Activated T-helper 17 cell treated with anti-CD3 and anti-CD28 coated beads, Interleukin-2, amount 50 U/mL, for 72 hours (primary cell): ENCODE data around the gene JPH3. TPM values are rescaled to one million over a fixed set of nuclear protein-coding genes. Genes with fewer than 3 reads are reported as not detected.

Source experiments
- ATAC-seq: fragments of 150-1000 bp; cut with Tn5 transposase; replicated peaks from 2 replicates; pipeline ENCODE4 v1.10.0; 2021; ENCODE audit warnings: mild to moderate bottlenecking, moderate library complexity
- H3K27ac Mint-ChIP-seq: one replicate; pipeline ENCODE4 v1.8.0; 2022; ENCODE audit warnings: mixed read lengths
- H3K27me3 Mint-ChIP-seq: one replicate; pipeline ENCODE4 v1.8.0; 2022; ENCODE audit warnings: mixed read lengths
- H3K36me3 Mint-ChIP-seq: one replicate; pipeline ENCODE4 v1.8.0; 2022; ENCODE audit warnings: low read depth, mild to moderate bottlenecking, mixed read lengths
- H3K4me1 Mint-ChIP-seq: one replicate; pipeline ENCODE4 v1.8.0; 2022; ENCODE audit warnings: mixed read lengths
- H3K4me3 Mint-ChIP-seq: one replicate; pipeline ENCODE4 v1.8.0; 2022; ENCODE audit warnings: mild to moderate bottlenecking, mixed read lengths
- H3K9me3 Mint-ChIP-seq: one replicate; pipeline ENCODE4 v1.8.0; 2022; ENCODE audit warnings: mixed read lengths
- total RNA-seq, 2 donors: library from RNA; stranded (reverse); gene quantifications; one replicate each; pipeline ENCODE4 v1.2.3, GENCODE V29; 2022

Gene JPH3
- total RNA-seq, 2 donors from 2014 or later = 0.09 TPM; not detected in 1

DNA sequence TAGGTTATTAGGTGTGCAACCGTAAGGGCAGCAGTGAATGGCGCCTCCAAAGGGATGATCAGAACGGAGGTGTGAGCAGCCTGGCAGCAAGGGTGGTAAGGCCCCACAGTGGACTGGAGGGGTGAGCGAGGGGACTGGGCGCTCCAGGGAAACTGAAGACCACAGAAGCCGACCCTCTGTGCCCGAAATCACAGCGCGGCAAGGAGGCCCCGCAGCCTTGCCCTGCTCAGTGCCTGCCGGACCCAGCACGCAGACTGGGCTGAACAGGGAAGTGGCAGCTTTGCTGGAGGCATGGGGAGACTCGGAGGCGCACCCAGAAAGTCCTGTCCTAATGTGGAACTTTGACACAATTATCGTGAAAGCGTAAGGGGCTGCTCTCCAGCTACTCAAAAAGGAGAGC is 125.0 kb downstream of the JPH3 start:
- ATAC-seq = no peak
- H3K27me3 Mint-ChIP-seq = no peaks in the 10 kb centered on the region
- peaks cover 9% of the 10 kb centered on the region for H3K4me1 Mint-ChIP-seq

DNA sequence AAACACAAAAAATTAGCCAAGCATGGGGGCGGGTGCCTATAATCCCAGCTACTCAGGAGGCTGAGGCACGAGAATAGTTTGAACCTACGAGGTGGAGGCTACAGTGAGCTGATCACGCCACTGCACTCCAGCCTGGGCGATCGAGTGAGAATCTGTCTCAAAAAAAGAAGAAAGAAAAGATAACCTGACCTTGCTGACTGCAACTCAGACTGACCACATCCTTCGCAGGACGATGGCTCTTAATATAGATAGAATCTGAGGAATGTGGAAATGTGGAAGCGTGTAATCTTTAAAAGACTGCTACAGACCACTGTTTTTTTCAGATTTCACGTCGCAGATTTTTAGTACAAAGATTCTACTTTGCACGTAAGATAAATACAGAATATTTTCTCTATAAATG is 125.7 kb downstream of the JPH3 start:
- H3K27me3 Mint-ChIP-seq = no peaks in the 10 kb centered on the region
- no peak for ATAC-seq
- H3K4me1 Mint-ChIP-seq = peaks cover 9% of the 10 kb centered on the region
- no peak overlapping the region for H3K4me3 Mint-ChIP-seq
- no peaks in the 10 kb centered on the region for H3K9me3 Mint-ChIP-seq
- peaks cover 90% of the 10 kb centered on the region for H3K36me3 Mint-ChIP-seq
- no peak overlapping the region for H3K27ac Mint-ChIP-seq

More for the DNA sequence above, 125.0 kb downstream of the JPH3 start:
- Mint-ChIP-seq H3K9me3 (no peaks in the 10 kb centered on the region), H3K36me3 (peaks cover 92% of the 10 kb centered on the region), H3K27ac (no peak overlapping the region), H3K4me3 (no peak overlapping the region)

DNA sequence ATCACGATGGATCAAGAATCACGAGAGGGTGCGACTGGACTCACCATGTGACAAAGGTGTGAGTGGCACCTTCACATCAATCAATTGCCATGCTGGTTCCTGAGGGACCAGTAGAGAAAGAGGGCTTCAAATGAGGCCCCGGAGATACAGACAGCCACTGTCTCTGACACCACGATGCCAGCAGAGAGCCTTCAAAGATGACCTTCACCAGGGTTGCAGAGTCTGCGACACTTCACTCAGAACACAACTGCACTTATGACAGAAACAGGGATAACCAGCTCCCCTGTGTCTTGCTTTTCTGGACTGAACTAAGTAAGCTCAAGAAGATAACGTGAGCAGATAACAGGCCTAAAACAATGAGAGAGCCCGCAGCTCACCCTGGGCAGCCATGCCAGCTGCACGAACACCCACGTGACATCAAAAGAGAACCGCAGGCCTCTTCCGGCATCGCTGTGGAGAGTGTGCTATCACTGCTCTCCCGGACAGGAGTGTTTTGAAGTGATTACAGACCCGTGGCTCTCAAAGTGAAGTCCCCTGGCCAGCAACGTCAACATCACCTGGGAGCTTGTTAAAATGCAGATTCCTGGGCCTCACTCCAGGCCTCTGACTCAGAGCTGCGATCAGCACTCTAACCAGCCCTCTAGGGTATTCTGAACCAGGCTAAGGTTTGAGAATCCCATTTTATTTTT is 127.1 kb downstream of the JPH3 start:
- H3K9me3 Mint-ChIP-seq = no peaks in the 10 kb centered on the region
- peaks cover 83% of the 10 kb centered on the region for H3K36me3 Mint-ChIP-seq
- H3K4me1 Mint-ChIP-seq = peaks cover 6% of the 10 kb centered on the region
- H3K4me3 Mint-ChIP-seq = no peak overlapping the region
- H3K27me3 Mint-ChIP-seq = no peaks in the 10 kb centered on the region
- ATAC-seq = no peak
- peak overlapping the region; percentile 46 for H3K27ac Mint-ChIP-seq

DNA sequence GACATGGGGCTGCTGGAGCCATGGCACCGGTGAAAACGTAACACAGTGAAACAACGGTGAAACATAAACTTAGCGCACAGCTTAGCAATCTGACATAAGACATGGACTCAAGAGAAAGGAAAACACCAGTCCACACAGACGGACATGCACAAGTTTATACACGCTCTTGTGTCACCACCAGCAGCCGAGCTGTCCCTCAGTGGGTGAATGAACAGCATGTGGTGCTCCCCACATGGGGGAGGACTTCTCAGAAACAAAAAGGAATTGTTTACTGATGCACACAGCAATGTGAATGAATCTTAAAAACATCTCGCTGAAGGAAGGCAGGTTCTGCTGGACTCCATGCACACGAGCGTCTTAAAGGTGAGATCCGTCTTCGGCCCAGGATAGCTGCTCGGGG is 129.3 kb downstream of the JPH3 start:
- peaks cover 70% of the 10 kb centered on the region for H3K36me3 Mint-ChIP-seq

DNA sequence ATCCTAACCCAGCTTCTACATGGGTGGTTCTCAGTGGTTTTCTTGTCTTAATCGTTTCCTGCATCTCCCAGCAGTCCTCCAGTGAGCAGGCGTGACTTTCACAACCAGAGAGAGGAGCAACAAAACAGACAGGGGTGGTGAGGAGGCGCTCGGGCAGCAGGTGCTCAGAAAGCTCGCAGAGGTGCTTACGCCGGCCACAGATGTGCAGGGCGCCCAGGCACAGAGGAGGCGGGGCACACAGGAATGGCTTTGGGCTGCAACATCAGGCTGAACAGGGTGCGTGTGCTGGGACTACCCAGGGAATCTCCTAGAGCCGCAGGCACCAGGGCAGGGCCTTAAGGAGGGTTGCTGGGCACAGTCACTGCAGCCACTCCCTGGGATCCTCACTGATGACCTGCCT is 130.9 kb downstream of the JPH3 start:
- H3K9me3 Mint-ChIP-seq = no peaks in the 10 kb centered on the region
- H3K27ac Mint-ChIP-seq = no peak overlapping the region
- H3K27me3 Mint-ChIP-seq = no peaks in the 10 kb centered on the region
- H3K4me3 Mint-ChIP-seq = no peak overlapping the region
- ATAC-seq = no peak
- H3K4me1 Mint-ChIP-seq = no peaks in the 10 kb centered on the region
- peaks cover 54% of the 10 kb centered on the region for H3K36me3 Mint-ChIP-seq

More for the DNA sequence above, 129.3 kb downstream of the JPH3 start:
- H3K4me1 Mint-ChIP-seq = no peaks in the 10 kb centered on the region
- H3K4me3 Mint-ChIP-seq = no peak overlapping the region
- H3K27me3 Mint-ChIP-seq = no peaks in the 10 kb centered on the region
- ATAC-seq = no peak
- no peak overlapping the region for H3K27ac Mint-ChIP-seq
- no peaks in the 10 kb centered on the region for H3K9me3 Mint-ChIP-seq

DNA sequence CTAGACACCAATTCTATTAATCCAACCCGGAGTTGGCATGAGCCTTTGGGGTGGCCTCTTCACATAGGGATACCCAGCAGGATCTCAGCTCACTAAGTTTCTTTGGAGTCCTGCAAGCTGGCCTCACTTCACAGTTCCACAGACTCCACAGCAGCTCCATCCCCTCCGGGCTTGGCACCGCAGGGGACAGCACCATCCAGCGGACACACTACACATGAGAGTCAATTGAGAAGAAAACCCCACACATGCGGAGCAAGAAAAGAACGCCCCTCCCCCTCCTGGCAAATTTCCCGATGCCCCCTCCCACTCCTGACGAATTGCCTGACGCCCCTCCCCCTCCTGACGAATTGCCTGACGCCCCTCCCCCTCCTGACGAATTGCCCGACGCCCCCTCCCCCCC is 132.3 kb downstream of the JPH3 start:
- Mint-ChIP-seq H3K4me3 (no peak overlapping the region), H3K4me1 (no peaks in the 10 kb centered on the region), H3K27ac (peak overlapping the region; percentile 65), H3K36me3 (peaks cover 42% of the 10 kb centered on the region), H3K9me3 (no peaks in the 10 kb centered on the region), H3K27me3 (no peaks in the 10 kb centered on the region)
- no peak for ATAC-seq

DNA sequence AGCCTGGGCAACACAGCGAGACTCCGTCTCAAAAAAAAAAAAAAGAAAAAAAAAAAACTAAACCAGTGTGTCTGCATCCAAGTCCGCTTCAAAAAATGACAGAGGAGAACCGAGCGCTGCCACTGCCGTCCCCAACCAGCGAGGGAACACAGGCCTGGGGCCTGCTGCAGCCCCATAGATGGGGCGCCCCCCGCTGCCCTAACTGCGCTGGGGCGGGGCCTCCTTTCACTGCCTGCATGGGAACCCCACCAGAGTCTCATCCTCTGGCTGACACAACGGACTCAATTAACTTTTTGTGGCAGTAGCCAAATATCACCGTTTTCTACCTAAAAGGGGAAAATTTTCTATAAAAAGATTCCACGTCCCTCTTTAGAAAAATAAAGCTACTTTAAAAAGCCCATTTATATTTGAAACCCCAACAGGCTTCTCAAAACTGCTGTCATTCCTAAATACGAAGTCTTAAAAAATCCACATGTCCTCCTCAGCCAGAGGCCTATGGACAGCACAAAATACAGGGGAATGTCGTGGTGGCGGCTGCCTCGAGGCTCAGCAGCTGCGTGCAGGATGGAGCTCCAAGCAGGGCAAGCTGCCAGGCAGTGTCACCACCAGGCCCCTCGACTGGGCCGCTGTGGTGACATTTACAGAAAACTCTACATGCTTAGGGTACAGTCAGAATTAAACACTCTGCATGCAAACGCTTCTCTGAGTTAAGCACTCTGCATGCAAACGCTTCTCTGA is 133.1 kb downstream of the JPH3 start:
- ATAC-seq = no peak
- Mint-ChIP-seq H3K36me3 (peaks cover 35% of the 10 kb centered on the region), H3K4me3 (no peak overlapping the region), H3K27me3 (no peaks in the 10 kb centered on the region), H3K4me1 (peaks cover under 1% of the 10 kb centered on the region), H3K9me3 (no peaks in the 10 kb centered on the region), H3K27ac (no peak overlapping the region)

DNA sequence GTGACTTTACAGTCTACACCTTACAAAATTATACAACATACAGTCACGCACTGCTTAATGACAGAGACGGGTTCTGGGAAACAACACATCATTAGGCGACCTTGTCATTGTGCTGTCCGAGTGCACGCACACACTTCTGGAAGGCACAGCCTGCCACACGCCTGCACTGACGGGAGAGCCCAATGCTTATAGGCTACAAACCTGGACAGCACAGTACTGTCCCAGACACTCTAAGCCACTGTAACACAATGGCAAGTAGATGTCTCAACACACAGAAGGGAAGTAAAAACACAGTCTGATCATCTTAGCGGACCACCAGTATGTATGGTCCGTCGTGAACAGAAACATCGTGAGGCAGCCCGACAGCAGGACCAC is 133.7 kb downstream of the JPH3 start:
- Mint-ChIP-seq H3K9me3 (no peaks in the 10 kb centered on the region), H3K27ac (no peak overlapping the region), H3K36me3 (peaks cover 35% of the 10 kb centered on the region), H3K4me1 (peaks cover 6% of the 10 kb centered on the region), H3K27me3 (no peaks in the 10 kb centered on the region), H3K4me3 (no peak overlapping the region)
- ATAC-seq = no peak

DNA sequence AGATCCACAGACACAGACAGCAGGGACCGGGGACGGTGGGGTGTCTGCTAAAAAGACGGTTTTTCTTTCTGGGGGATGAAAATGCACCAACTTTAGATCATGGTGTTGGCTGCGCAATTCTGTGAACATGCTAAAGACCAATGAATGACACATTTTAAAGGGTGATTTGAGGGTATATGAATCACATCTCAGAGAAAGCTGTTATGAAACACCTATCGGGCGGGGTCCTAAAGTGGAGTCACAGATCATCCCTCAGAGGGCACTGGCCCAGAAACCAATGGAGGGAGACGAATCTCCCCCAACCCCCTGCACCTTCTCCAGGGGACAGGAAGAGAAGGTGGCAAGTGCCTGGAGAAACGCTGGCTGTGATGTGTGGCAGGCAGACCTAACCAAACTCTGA is 137.5 kb downstream of the JPH3 start:
- H3K4me3 Mint-ChIP-seq = no peak overlapping the region
- peaks cover 31% of the 10 kb centered on the region for H3K36me3 Mint-ChIP-seq

DNA sequence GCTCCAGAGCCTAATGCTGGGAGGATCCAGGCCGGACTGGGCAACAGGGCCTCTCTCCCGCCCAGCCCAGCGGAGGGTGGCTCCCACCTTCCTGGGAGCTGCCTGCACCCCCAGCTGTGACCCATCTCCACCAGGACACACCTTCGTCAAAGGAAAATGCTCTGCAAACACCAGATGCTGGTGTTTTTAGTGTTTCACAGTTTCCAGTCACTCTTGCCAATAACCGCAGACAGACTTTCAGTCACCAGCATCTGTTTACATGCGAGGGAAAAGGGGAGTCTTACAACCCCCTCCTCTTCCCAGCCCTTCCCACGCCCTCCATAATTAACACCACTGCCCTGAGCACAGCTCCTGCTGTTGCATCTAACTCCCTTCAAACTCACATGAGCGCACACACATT is 138.1 kb downstream of the JPH3 start:
- H3K4me1 Mint-ChIP-seq = peaks cover 12% of the 10 kb centered on the region
- H3K4me3 Mint-ChIP-seq = no peak overlapping the region
- peaks cover 37% of the 10 kb centered on the region for H3K36me3 Mint-ChIP-seq
- H3K9me3 Mint-ChIP-seq = no peaks in the 10 kb centered on the region
- ATAC-seq = no peak
- no peaks in the 10 kb centered on the region for H3K27me3 Mint-ChIP-seq
- H3K27ac Mint-ChIP-seq = peak overlapping the region; percentile 44

More for the DNA sequence above, 137.5 kb downstream of the JPH3 start:
- H3K27ac Mint-ChIP-seq = no peak overlapping the region
- no peaks in the 10 kb centered on the region for H3K9me3 Mint-ChIP-seq
- H3K27me3 Mint-ChIP-seq = no peaks in the 10 kb centered on the region
- peaks cover 9% of the 10 kb centered on the region for H3K4me1 Mint-ChIP-seq
- no peak for ATAC-seq

DNA sequence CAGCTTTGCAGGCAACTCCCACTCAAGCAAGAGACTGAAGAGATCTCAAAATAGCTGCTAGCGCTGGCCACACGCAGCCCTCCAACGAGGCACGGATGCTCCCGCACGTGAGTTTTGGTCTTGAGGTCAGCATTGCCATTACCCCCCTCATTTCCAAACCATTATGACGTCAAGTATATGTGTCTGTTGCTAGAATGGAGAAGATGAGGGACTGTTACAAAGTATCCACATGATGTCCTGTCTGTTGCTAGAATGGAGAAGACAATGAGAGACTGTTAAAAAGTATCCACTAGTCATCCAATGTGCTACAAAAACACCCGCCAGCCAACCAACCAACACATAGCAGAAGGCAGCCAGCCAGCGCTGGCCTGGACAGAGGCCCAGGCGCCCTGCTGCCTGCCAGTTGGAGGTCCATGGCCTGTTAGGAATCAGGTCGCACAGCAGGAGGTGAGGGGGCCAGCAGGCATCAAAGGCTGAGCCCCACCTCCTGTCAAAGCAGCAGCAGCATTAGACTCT is 138.7 kb downstream of the JPH3 start:
- Mint-ChIP-seq H3K27ac (peak overlapping the region; percentile 44), H3K36me3 (peaks cover 43% of the 10 kb centered on the region), H3K27me3 (no peaks in the 10 kb centered on the region), H3K9me3 (no peaks in the 10 kb centered on the region), H3K4me1 (peaks cover 14% of the 10 kb centered on the region), H3K4me3 (no peak overlapping the region)
- ATAC-seq = no peak

DNA sequence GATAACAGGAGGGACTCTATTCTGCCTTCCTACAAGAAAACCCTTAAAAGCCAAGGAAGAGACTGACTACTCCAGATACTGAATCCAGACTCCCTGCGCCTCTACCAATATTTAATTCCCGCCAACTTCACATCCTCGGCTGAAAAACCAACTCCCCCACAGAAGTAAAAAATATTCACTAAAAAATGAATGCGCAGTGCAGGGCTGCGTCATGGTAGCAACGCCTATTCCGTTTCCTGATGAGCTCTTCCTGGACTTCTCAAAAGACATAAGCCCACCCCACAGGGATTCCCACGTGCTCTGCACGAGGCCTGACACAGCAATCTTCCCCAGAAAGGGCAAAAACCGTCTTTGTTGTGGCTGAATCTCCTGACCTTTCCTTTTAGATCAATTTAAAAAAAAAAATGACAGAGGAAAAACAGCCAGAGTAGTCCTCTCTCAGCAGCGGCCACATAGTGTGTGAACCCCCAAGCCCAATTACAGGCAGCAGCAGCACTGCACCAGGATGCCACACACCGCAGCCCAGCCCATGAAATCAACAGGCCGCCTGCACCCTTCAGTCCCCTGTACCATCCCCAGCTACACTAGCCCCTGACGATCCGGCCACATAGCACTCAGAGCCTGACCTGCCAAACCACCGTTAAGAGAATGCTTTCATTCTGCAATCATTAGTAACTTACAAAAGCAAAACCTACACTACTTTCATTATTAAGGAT is 139.6 kb downstream of the JPH3 start:
- ATAC-seq = no peak
- Mint-ChIP-seq H3K27me3 (no peaks in the 10 kb centered on the region), H3K4me1 (peaks cover 14% of the 10 kb centered on the region), H3K4me3 (no peak overlapping the region), H3K27ac (peak overlapping the region; percentile 37), H3K36me3 (peaks cover 52% of the 10 kb centered on the region), H3K9me3 (no peaks in the 10 kb centered on the region)

DNA sequence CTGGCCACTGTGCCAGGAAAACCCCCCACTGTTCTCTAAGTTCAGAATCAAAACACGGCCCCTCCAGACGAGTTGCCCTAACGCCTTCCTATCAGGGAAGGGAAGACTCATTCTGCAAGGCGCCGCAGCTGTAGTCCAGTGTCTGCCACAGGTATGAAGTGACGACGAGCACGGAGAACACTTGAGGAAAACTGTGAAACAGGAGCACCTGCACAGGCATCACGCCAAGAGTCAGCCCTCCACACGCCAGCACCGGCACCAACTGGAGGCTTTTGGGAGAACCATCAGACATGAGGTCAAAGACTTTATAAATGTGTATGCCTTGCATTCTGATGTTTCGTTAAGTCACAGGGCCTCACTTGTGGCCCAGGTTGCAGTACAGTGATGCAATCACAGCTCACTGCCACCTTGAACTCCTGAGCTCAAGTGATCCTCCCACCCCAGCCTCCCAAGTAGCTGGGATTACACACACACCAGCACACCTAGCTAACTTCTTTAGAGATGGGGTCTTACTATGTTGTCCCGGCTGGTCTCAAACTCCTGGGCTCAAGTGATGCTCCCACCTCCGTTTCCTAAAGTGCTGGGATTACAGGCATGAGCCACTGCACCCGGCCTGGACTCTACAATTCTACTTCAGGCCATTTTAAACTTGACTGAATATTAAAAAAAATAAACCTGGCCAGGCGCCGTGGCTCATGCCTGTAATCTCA is 140.6 kb downstream of the JPH3 start:
- Mint-ChIP-seq H3K4me3 (no peak overlapping the region), H3K9me3 (no peaks in the 10 kb centered on the region), H3K27ac (no peak overlapping the region), H3K4me1 (peaks cover 14% of the 10 kb centered on the region), H3K27me3 (no peaks in the 10 kb centered on the region), H3K36me3 (peaks cover 62% of the 10 kb centered on the region)
- ATAC-seq = no peak
